ENCODE measurements around the gene NAAA.
"Not testable (repeated sequence)": the region's sequence is repeated elsewhere in the genome, so short reads cannot be mapped to it uniquely, and the experiment has no call there.

Gene NAAA

DNA sequence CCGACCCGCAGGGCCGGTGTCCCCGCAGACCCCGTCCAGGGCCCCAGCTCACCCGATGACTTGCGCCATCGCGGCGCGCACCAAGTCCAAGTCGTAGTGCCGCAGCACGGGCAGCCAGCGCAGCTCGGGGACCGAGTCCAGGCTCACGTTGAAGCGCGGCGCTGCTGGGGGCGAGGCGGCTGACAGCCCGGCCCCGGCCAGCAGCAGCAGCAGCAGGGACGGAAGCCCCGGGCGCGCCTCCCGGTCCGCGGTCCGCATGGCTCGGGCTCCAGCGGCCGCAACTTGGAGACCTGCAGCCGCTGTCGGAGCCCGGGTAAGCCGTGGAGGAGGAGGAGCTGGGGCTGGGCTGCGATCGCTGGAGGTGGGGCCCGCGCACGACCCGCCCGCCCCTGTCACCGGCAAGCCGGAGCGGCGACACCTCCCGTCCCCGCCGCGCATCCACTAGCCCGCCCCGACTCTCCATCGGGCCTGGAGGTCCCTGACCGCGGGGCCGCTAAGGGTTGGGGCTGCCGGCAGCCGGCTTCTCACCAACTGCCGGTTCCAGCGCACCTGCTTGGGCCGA lies at the start of gene NAAA:
Gene NAAA, minus strand, starts transcription at position 322 of the 562 bp plus-strand sequence. Its CDS starts 64 bp downstream, at position 258.
- peak; percentile 90 for DNase-seq

DNA sequence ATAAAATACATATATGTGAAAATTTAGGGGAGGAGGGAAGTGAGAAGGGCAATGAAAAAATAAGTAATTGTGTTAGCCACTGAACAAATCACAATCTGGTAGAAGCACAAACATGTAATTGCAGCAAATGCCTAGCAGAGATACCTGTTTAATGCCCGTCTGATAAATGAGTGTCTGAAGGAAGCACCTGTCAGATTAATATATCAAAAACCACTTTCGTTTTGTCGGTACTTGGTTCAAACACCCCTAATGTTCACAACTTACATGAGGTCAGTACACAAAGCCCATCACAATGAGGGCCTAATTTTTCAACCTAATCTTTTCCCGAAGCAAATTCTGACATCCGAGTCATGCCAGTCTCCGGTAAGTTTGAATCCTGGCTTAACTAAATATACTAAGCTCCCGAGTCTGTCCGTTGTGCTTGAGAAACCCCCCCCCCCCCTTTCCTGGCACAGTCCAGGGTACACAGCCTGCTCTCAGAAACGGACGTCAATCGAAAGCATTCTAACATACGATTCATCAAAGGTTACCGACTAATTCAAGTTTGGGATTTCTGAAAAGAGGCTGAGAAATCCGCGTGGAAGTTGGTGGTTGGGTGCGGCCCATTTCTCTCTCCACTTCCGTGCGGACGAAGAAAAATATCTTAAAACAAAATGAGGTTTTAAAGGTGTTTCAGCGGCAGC lies 49.2 kb upstream of the NAAA start:
- no peak for DNase-seq

DNA sequence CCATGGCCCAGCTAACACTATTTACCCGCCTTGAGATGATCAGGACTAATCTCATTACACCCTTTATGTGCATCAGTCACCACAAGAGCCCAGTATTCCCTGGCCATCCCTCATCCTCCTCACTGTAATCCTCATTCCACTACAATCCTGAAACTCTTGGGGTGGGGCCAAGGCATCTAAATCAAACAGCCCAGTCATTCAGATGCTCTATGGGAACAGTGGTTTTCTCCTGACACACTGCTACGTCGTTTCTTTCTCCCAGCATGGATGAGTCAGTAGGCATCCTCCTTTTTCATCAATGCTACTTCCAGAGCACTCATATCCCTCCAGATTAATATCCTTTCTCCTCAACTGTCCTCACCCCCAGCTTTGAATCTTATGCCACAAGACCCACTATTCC lies 44.3 kb upstream of the NAAA start:
- DNase-seq, result no peak

DNA sequence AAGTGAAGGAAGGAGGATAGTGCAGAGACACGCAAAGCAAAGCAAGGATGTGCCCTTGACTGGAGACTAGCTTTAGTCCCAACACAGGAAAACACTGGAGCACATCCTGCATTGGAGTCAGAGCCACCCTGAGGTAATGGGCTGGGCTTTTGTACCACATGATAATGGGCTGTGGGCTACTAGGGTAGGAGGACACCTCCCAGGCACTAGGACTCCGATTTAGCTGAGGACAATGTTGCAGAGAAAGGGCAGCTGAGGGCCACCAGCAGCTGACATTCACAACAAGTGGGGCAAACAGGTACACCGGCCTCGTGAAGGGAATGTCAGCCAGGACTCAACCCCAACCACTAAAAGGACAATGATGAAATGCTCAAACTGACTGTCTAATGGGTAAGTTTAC lies 39.8 kb upstream of the NAAA start:
- DNase-seq, result no peak

DNA sequence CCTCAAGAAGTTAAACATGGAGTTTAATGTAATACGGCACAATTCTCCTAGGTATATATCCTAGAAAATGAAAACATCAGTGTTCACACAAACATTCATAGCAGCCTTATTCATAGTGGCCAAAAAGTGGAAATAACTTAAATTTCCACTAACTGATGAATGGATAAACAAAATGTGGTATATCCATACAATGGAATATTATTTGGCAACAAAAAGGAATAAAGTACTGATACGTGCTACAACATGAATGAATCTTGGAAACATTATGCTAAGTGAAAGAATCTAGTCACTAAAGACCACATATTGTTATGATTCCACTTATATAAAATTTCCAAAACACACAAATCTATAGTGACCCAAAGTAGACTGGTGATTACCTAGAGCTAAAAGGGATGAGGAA lies 35.4 kb upstream of the NAAA start:
- DNase-seq, result no peak

DNA sequence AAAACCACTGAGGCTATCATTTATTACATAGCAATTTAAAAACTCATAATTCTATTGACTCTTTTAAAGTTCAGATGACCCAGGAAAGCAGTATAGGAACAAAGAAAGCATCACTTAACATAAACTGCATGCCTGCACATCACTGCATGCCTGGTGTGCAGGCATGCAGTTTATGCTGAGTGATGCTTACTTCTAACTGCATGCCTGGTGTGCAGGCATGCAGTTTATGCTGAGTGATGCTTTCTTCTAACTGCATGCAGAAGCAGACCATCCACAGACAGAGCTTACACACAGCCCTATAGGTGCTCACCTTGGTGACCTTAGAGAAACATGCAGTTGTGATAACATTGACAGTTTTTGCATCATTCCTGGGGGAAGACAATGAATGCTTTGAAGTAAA lies 33.0 kb upstream of the NAAA start:
- DNase-seq, result no peak

DNA sequence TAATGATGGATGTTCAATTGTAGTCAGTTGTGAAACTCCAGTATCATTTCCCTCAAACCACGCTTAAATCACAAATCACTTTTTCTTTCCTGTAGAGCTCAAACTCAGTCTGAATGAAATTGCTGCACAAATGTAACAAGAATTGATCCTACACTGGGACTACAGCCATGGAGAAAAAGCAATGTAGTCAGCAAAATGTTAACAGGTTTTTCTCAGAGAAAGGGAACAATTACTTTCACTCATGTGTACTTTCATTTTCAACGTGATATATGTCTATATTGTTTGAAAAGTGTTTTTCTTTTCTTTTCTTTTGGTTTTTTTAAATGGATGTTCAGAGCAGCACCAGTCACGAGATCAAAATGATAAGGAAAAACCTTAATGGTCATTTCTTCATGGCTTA lies 27.3 kb upstream of the NAAA start:
- no peak for DNase-seq

DNA sequence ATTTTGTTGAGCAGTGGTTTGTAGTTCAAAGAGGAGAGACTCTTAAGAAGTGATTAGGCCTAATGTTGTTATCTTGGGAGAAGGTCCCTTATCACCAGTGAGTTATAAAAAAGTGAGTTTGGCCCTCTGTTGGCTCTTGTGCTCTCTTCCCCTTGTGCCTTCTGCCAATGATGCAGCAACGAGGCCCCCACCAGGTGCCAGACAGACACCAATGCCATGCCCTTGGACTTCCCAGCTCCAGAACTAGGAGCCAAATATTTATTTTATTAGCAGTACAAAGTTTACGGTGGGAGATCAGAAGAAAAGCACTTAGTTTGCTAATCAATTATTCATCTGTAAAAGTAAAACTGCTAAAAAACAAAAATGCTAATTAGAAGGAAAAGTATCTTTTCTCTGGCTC lies 22.7 kb upstream of the NAAA start:
- no peak for DNase-seq

DNA sequence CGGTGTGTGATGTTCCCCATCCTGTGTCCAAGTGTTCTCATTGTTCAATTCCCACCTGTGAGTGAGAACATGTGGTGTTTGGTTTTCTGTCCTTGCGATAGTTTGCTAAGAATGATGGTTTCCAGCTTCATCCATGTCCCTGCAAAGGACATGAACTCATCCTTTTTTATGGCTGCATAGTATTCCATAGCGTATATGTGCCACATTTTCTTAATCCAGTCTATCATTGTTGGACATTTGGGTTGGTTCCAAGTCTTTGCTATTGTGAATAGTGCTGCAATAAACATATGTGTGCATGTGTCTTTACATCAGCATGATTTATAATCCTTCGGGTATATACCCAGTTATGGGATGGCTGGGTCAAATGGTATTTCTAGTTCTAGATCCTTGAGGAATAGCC lies 21.3 kb upstream of the NAAA start:
- not testable (repeated sequence) for DNase-seq

DNA sequence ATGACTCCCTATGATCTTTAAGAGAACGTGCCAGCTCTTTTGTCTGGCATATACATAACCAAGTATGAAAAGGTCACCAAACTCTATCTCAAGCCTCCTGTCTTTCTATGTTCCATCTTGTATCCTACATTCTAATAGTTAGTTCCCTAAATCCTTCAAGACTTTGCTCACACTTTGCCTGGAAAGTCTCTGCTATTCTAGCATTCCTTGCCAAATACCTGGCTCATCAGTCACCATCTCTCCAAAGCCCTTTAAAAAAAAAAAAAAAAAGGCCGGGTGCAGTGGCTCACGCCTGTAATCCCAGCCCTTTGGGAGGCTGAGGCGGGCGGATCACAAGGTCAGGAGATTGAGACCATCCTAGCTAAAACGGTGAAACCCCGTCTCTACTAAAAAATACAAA lies 17.7 kb upstream of the NAAA start:
- not testable (repeated sequence) for DNase-seq

DNA sequence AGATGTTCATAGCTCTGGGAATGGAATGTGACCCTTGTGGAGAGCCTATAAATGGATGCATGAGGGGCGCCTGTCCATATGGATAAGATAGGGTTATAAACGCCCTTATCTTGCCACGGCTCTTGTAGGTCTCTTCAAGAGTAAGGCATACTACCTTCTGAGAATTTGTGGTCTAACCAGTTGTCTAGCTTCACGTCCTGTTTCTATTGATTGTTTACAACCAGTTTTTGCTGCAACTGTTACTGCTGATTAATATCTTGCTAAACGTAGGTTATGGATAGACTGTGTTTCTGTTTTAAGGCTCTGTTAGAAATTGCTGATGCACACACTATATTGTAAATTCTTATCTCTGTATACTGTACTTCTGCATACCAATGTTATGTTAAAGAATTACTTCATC lies 14.0 kb upstream of the NAAA start:
- peak; percentile 26 for DNase-seq

DNA sequence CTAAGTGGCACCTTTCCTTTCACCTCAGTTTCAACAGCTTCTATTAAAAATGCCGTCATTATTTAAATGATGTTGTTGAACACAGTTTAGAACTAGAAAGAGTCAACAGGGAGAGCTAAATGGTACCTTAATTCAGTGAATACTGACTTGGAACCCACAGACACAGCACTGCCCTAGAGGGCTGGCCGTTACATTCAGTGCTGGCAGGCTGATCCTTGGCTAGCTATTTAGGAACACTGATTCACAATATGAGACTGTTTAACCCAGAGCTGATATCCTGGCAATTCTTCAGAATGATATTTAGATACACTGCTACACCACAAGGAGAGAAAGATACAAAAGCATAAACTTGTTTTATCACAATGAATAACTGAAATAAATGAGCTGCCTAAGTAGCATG lies 12.7 kb upstream of the NAAA start:
- DNase-seq, result no peak

DNA sequence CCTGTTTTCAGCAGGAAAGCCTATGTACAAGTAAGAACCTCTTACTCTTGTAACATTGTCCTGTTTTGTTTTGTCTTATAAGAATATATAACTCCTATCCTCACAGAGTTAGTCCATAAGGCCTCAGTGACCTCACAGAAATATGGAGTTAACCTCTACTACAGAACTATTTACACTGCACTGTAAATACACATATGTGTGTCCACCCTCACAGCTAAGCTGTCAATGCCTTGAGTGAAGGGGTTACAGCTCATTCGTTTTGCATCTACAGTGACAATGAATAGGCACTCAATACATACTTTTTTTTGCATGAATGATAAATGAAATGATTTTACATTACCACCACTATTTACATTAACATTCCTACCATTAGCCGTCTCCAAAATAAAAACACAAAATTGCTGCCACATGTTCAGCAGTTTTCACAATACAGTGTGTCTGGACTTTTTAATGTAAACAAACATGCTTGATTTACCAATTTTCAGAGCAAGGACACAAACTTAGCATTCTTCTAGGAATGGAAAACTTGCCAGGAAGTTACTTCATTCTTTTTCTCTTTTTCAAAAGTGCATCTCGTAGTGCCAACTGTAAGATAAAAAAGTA lies 9.5 kb upstream of the NAAA start:
- DNase-seq, result no peak

DNA sequence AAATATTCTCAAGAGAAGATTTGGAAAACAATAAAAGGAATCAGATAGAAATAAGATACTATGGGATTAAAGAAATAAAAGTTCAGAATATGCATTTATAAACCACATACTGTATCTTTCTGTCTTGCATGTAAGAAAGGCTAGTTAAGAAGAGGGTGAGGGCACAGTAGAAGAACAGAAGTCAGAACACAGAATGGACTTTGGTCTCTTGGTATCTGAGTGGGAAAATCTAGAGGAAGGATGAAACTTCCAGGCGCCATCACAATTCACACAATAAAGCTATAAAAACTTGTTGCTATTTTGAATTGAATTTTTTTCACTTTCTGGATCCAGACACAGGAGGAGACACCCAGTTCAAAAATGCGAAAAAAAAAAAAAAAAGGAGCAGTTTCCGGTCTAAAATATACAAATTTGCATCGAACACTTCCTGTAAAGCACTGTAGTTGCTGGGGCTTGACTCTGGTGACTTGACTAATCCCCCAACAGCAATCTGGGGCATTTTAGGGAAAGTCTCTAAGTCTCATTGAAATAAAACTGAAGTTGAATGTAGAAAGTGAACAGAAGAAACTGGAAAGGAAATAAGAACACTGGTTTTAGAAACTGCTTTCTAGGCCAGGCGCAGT lies 8.1 kb upstream of the NAAA start:
- DNase-seq, result no peak

DNA sequence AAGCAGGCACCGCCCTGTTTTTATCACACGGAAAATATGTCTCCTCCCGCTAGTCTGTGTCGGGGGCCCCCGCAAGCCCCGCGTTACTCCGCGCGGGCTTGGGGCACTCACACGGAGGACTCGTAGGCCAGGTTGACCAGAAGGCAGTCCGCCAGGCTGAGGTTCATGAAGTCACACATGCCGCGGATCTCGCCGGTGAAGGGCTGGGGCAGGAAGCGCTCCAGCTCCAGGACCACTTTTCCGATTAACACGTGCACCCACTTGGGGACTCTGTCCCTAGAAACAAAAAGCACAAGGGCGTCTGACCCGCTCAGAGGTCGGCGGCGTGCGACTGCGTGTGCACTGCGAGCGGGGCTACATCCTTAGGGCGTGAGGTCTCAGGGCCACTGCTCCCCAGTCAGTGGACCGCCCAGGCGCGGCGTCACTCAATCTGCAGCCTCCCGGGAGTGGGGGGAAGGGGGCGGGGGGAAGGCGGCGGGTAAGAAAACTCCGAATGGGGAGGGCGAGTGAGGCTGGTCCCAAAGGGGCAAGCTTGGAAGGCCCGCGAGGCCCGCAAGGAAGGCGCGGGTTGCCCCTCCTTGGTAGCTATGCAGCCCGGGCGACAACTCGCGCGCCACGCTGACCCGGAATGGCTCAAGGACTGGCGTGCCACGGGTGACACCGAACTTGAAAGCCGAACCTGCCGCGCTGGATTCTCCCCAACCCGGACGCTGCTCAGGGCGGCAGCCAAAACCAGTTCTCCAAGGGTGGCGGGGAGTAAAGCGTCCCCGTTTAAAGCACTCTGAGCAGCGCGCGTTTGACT lies 722 bp downstream of the NAAA start:
- peak; percentile 86 for DNase-seq

DNA sequence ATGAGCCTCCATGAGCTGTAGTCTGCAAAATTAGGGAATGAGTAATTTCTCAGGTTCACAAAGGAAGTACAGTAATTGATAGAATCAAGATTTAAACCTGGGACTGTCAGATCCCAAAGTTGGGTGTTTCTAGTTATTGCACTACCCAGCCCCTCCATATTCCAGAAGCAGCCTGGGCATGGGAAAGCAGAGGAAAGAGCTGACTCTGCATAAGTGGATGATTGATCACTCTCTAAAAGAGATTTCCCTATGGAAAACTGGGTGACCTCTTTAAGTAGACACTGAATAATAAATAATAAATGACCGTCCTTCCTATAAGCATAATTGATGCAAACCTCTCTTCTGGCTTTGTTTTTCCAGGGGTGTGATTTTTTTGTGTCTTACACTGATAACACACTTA lies 5.2 kb downstream of the NAAA start:
- peak; percentile 6 for DNase-seq

DNA sequence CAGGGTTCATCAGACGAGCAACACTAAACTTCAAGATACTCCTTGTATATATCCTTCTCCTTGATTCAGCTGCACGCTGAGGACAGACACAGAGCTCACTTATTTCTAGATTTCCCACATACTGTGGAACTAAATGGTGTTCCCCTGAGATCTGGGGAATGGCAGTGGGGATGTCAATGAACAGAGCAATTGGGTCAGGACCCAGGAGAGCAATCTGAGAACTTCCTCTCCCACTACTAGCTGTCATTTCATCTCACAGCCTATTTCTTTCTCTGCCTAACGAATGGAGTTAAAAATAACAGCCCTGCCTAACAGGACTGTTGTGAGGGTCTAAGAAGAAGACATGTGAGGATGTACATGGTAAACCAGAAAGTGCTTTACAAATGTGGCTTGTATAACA lies 10.7 kb downstream of the NAAA start:
- DNase-seq, result no peak

DNA sequence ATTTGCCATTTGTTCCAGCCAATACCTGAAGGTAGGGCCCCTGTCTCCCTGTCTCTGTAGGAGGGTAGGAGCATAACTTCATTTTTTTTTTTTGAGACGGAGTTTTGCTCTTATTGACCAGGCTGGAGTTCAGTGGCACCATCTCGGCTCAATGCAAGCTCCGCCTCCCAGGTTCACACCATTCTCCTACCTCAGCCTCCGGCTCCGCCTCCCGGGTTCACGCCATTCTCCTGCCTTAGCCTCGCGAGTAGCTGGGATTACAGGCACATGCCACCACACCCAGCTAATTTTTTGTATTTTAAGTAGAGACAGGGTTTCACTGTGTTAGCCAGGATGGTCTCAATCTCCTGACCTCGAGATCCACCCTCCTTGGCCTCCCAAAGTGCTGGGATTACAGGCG lies 15.9 kb downstream of the NAAA start:
- not testable (repeated sequence) for DNase-seq

DNA sequence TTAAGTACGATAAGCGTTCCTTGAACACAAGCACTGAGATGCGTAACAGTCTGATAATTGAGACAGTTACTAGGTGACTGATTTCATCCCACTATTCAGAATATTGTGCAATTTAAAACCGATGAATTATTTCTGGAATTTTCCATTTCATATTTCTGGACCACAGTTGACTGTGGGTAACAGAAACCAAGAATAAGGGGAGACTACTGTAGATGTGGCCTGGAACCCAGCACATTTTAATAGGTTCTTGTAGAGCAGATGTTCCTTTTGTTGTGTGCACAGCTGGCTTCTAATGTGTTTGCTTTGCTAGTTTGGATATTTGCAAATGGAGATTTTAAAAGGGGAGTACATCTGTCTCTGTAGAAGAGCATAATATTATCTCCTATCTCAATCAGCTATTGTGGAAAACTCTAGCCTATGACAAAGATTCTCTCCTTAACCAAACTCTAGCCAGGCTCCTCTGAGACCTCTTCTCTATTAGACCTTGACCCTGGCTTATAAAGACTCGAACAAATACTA lies 16.4 kb downstream of the NAAA start:
- DNase-seq, result no peak

DNA sequence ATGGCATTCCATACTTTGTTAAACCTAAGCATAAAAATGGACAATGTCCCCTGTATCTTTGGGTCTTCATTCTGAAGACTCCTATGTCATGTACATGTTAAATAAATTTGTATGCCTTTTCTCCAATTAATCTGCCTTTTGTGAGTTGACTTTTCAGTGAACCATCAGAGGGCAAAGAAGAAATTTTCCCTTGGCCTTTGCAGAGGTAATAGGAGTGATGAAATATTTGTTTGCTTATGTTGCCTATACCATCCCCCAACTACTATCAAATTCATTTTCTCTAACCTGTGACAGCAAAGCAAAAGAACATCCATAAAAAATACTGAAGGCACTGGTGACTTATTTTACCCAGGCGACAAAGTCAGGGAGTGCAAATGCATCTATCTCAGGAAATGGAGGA lies 18.2 kb downstream of the NAAA start:
- no peak for DNase-seq

DNA sequence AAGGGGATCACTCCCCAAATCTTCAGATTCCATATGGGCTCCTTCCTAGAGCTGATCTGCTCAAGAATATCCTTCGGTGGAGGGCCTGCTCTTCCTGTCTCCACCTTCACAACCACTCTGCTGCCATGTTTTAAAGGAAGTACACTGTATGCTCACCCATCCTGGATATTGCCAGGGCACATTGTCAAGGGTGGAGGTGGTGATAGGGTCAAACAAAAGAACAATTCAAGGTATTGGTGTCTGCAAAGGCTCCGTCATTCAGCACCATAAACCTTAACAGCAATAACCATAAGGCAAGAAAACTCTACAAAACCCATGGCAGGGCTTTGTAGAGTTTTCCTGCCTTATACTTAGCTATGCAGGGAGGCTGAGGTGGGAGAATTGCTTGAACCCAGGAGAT lies 18.9 kb downstream of the NAAA start:
- no peak for DNase-seq

DNA sequence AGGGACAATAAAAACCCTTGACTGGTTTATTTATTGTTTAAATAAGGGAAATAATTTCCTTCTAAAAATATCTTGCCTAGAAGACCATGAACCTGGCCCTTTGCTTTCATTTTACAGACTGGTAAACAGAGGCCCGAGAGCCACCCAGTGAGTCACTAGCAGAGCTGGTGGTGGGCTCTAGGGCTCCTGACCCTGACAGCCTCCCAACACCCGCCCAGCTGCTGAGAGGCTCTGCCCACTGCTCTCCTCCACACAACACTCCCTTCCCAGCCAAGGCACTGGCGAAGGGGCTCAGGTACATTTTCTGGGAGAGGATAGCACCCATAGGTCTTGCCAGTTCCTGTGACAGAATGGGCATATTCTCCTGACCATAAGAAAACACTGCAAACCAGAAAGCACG lies 20.5 kb downstream of the NAAA start:
- no peak for DNase-seq

DNA sequence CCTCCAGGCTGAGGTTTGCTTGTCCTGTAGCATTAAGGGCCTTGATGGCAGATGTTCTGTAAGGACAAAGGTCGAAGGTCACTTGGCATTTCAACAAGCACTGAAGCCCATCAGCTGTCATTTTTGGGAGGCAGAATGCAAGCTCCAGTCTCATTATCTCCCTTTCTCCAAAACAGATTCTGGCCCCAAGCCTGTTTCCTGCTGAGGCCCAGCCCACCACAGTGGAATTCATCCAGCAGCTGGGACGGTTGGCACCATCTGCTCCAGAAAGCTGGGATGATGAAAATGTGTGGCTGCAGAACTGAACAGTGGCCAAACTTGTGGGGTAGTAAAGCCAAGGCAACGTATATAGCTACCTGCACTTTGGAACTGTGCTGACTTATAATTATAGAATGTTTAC lies 20.9 kb downstream of the NAAA start:
- DNase-seq, result no peak
